ENCODE results near the gene PDCL3. TPM values are rescaled to one million over a fixed set of nuclear protein-coding genes. Genes with fewer than 3 reads are reported as not detected.

PDCL3 gene
- 5.8 TPM for total RNA-seq

- peak; percentile 93 for ATAC-seq
Observed at GRCh38 chr2:100562613-100563406, at the start of gene PDCL3. Gene PDCL3 (plus strand): TSS chr2:100562993. CDS start chr2:100563068, 75 bp downstream.

GRCh38 chr2:100513650-100514049 is 49.1 kb upstream of the PDCL3 start:
- no peak for ATAC-seq
- DNase-seq (ENCODE audit: low spot score): no peak

More at GRCh38 chr2:100562613-100563406, at the start of gene PDCL3:
- peak; percentile 96 for DNase-seq (ENCODE audit: low spot score)

- DNase-seq (ENCODE audit: low spot score) (no peak), ATAC-seq (no peak)
Observed at GRCh38 chr2:100517556-100517955, 45.2 kb upstream of the PDCL3 start.

- DNase-seq (ENCODE audit: low spot score): no peak
- no peak for ATAC-seq
Observed at GRCh38 chr2:100518801-100519200, 44.0 kb upstream of the PDCL3 start.

- no peak for ATAC-seq
Observed at GRCh38 chr2:100520224-100520623, 42.6 kb upstream of the PDCL3 start.

GRCh38 chr2:100522430-100522829 is 40.4 kb upstream of the PDCL3 start:
- no peak for DNase-seq (ENCODE audit: low spot score)
- ATAC-seq: no peak

More at GRCh38 chr2:100520224-100520623, 42.6 kb upstream of the PDCL3 start:
- DNase-seq (ENCODE audit: low spot score): no peak

GRCh38 chr2:100524331-100524730 is 38.5 kb upstream of the PDCL3 start:
- ATAC-seq (no peak), DNase-seq (ENCODE audit: low spot score) (no peak)

GRCh38 chr2:100526868-100527267 is 35.9 kb upstream of the PDCL3 start:
- ATAC-seq (no peak), DNase-seq (ENCODE audit: low spot score) (no peak)

- DNase-seq (ENCODE audit: low spot score) (no peak), ATAC-seq (no peak)
Observed at GRCh38 chr2:100527440-100528015, 35.3 kb upstream of the PDCL3 start.

GRCh38 chr2:100529176-100529575 is 33.6 kb upstream of the PDCL3 start:
- no peak for DNase-seq (ENCODE audit: low spot score)
- no peak for ATAC-seq

GRCh38 chr2:100529900-100530299 is 32.9 kb upstream of the PDCL3 start:
- ATAC-seq (no peak), DNase-seq (ENCODE audit: low spot score) (no peak)

- ATAC-seq (no peak), DNase-seq (ENCODE audit: low spot score) (no peak)
Observed at GRCh38 chr2:100535855-100536254, 26.9 kb upstream of the PDCL3 start.

GRCh38 chr2:100537918-100538317 is 24.9 kb upstream of the PDCL3 start:
- DNase-seq (ENCODE audit: low spot score) (no peak), ATAC-seq (no peak)

- no peak for DNase-seq (ENCODE audit: low spot score)
- no peak for ATAC-seq
Observed at GRCh38 chr2:100539221-100539620, 23.6 kb upstream of the PDCL3 start.

GRCh38 chr2:100541404-100541803 is 21.4 kb upstream of the PDCL3 start:
- no peak for ATAC-seq
- no peak for DNase-seq (ENCODE audit: low spot score)

- ATAC-seq (no peak), DNase-seq (ENCODE audit: low spot score) (no peak)
Observed at GRCh38 chr2:100542418-100542817, 20.4 kb upstream of the PDCL3 start.

- ATAC-seq (no peak), DNase-seq (ENCODE audit: low spot score) (no peak)
Observed at GRCh38 chr2:100544911-100545596, 17.7 kb upstream of the PDCL3 start.

- no peak for ATAC-seq
- DNase-seq (ENCODE audit: low spot score): no peak
Observed at GRCh38 chr2:100546469-100546868, 16.3 kb upstream of the PDCL3 start.

- ATAC-seq: no peak
- no peak for DNase-seq (ENCODE audit: low spot score)
Observed at GRCh38 chr2:100548771-100549170, 14.0 kb upstream of the PDCL3 start.

- DNase-seq (ENCODE audit: low spot score) (no peak), ATAC-seq (no peak)
Observed at GRCh38 chr2:100551303-100551702, 11.5 kb upstream of the PDCL3 start.

- DNase-seq (ENCODE audit: low spot score) (no peak), ATAC-seq (no peak)
Observed at GRCh38 chr2:100554798-100555407, 7.9 kb upstream of the PDCL3 start.

Measured in left lobe of liver (tissue), 2 donors.